GM18505 (cell line): ENCODE results near the gene COPE.
"Not testable (repeated sequence)": the region's sequence is repeated elsewhere in the genome, so short reads cannot be mapped to it uniquely, and the experiment has no call there.

Experiments used
- ATAC-seq: cut with Tn5 transposase; IDR thresholded peaks from one replicate; pipeline ENCODE4 v1.9.1; 2021; ENCODE audit not compliant: unreplicated experiment
- POLR2A ChIP-seq: IDR thresholded peaks from 4 replicates; pipeline ENCODE4 v1.6.1; 2011; ENCODE audit warnings: borderline replicate concordance; ENCODE audit not compliant: insufficient read depth, insufficient read length; ENCODE audit errors: extremely low read depth

Gene COPE

GRCh38 chr19:18931316-18932162 is 12.4 kb upstream of the COPE start:
- no peak for TF ChIP-seq POLR2A
- no peak for ATAC-seq

- no peak for TF ChIP-seq POLR2A
- no peak for ATAC-seq
Observed at GRCh38 chr19:18929311-18929710, 10.1 kb upstream of the COPE start.

GRCh38 chr19:18928018-18928805 is 9.0 kb upstream of the COPE start:
- no peak for TF ChIP-seq POLR2A
- ATAC-seq = no peak

GRCh38 chr19:18924684-18925213 is 5.6 kb upstream of the COPE start:
- ATAC-seq = no peak
- TF ChIP-seq POLR2A = no peak

- ATAC-seq = no peak
- TF ChIP-seq POLR2A = no peak
Observed at GRCh38 chr19:18922228-18922985, 3.2 kb upstream of the COPE start.

GRCh38 chr19:18921593-18921992 is 2.4 kb upstream of the COPE start:
- no peak for TF ChIP-seq POLR2A
- no peak for ATAC-seq

GRCh38 chr19:18920400-18920799 is 1.2 kb upstream of the COPE start:
- TF ChIP-seq POLR2A = no peak
- ATAC-seq = no peak

- ATAC-seq = no peak
- TF ChIP-seq POLR2A = no peak
Observed at GRCh38 chr19:18919900-18920214, 670 bp upstream of the COPE start.

- not testable (repeated sequence) for ATAC-seq
Observed at GRCh38 chr19:18917593-18917992, 1.6 kb downstream of the COPE start.

GRCh38 chr19:18915639-18916038 is 3.5 kb downstream of the COPE start:
- no peak for TF ChIP-seq POLR2A
- no peak for ATAC-seq

GRCh38 chr19:18913466-18913865 is 5.7 kb downstream of the COPE start:
- no peak for ATAC-seq
- TF ChIP-seq POLR2A = no peak

GRCh38 chr19:18912933-18913332 is 6.3 kb downstream of the COPE start:
- ATAC-seq = no peak
- no peak for TF ChIP-seq POLR2A

- no peak for ATAC-seq
Observed at GRCh38 chr19:18910801-18911436, 8.3 kb downstream of the COPE start.

More at GRCh38 chr19:18910801-18911436, 8.3 kb downstream of the COPE start:
- TF ChIP-seq POLR2A = no peak
